T follicular helper cell (primary cell): ENCODE results near the gene DDRGK1.

Experiments
- DNase-seq: peaks from one replicate; pipeline ENCODE4 v3.0.0-alpha.2; 2020; ENCODE audit warnings: low read depth
- total RNA-seq, 2 experiments: gene quantifications; one replicate each; lab custom pipeline; 2026; lab: John Stamatoyannopoulos, UW

Gene DDRGK1
- 51.0 to 51.3 reads per million in 2 experiments for total RNA-seq

DNA sequence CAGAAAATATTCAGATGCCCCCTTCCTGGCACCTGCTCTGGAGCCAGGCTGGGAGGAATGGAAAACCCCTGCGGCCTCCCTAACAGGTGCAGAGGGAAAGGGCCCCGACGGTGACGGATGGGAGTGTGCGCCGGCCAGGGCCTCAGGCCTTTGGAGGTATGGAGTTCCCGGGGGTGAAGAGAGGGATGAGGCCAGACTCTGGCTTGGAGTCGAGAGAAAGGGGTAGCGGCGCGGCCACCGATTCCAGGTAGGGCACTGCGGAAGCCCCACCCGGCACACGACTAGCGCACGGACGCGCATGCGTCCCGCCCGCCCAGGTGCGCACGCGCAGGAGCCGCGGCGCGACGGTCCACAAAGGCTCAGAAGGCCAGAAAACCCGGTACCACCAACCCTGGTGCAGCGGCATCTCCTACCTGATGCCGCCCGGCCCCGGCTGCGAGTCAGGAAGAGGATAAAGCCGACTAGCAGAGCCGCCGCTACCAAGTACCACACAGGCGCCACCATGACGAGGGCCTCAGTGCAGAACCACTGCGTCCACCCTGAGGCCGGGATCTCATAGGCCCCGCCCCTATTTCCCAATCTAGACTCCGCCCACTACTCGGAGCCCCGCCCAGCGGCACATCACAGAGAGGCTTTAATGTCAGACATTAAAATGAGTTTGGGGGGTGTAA is at the start of gene DDRGK1:
TSS of gene DDRGK1 (minus strand) at position 559 of the 671 bp plus-strand sequence. CDS start at position 504, 55 bp downstream.
- DNase-seq: peak; percentile 81

- DNase-seq: no peak
These were observed 47.3 kb upstream of the DDRGK1 start for GRCh38 chr20:3251806-3252205.

DNA sequence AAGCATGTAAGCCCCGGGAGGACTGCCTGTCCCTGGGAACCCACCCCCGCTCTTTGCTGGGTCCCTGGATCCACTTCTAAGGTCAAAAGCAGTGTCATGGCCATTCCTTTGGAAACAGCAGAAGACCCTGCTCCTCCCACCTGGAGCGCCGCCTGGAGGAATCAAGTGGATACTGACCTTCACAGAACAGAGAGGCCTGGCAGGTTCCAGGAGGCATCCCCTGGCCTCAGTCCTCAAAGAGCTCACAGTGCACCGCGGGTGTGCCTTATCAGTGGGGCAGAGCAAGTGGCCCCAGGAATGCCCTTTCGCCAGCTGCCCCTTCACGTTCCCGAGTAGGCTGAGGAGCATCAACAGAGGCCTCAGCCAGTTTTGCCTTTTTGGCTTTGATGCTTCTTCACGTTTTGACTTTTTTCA is 45.6 kb upstream of the DDRGK1 start:
- DNase-seq: no peak

GRCh38 chr20:3248993-3249347 is 44.5 kb upstream of the DDRGK1 start:
- DNase-seq: no peak

DNA sequence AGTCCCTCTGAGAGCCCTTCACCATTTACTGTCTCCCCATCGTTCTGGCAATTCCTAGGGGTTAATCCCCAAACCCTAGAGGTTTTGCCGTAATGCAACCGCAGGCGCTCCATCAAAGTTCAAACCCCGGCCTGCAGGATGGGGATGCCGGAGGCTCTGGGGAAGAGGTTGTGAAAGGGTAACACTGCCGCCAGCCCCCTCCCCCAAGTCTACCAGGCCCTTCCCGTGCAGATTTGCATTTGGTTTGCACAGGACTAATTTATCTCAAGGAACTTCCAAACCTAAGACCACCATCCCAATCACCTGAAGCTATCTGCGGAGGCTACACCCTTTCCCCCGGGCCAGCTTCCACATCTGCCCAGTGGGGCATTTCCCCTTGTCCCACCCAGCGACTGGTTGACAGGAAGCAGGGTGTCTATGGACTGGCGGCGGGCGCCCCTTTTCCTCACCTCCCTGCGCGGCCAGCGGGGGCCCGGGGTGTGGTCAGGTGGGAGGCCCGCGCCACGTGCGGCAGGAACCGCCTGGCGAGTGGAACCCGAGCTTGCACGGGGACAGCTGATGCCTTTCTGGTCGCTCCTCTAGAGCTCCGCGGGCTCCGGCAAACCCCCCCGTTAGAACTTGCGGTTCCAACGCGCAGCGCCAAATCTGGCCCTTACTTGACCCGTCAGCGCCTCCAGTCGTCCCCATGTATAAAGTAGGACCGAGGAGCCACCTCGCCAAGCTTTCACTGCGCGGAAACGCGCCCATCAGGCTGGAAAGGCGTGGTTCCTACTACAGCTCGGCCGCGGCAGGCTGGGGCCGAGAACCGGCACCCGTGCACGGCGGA is 43.9 kb upstream of the DDRGK1 start:
- DNase-seq: no peak

- no peak for DNase-seq
These were observed 43.2 kb upstream of the DDRGK1 start for GRCh38 chr20:3247638-3248037.

- no peak for DNase-seq
These were observed 42.2 kb upstream of the DDRGK1 start for GRCh38 chr20:3246682-3247081.

DNA sequence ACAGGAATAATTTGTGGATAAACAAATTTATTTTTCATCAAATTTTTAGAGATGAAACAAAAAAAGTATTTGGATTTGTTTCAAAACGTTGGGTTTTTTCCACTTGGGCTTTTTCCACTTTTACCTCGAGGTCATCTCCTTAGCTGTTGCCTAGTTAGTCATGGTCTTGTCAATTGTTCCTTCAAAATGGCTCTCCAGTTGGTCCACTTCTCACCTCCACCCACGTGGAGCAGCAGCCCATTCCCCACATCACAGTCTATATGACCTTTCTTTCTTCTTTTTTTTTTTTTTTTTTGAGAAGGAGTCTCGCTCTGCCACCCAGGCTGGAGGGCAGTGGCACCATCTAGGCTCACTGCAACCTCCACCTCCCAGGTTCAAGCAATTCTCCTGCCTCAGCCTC is 41.2 kb upstream of the DDRGK1 start:
- DNase-seq: no peak

- no peak for DNase-seq
These were observed 40.7 kb upstream of the DDRGK1 start for GRCh38 chr20:3245156-3245555.

DNA sequence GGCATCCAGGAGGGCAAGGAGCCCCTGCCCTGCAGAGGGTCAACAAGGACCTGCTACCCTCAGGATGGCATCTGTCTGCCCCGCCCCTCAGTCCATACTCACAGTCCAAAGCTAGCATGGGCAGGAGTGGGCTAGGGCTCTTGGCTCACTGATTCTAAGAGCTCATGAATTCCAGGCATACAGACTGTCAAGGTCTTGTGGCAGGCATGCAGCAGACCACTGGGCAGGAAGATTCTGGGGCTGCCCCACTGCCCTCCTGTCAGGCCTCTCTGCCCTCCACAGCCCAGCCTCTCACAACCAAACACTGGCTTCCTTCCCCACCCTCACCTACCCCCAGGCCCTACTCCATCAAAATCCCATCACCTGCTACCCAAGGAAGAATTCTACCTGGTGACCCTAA is 40.1 kb upstream of the DDRGK1 start:
- DNase-seq: no peak

- DNase-seq: no peak
These were observed 39.4 kb upstream of the DDRGK1 start for GRCh38 chr20:3243718-3244358.

DNA sequence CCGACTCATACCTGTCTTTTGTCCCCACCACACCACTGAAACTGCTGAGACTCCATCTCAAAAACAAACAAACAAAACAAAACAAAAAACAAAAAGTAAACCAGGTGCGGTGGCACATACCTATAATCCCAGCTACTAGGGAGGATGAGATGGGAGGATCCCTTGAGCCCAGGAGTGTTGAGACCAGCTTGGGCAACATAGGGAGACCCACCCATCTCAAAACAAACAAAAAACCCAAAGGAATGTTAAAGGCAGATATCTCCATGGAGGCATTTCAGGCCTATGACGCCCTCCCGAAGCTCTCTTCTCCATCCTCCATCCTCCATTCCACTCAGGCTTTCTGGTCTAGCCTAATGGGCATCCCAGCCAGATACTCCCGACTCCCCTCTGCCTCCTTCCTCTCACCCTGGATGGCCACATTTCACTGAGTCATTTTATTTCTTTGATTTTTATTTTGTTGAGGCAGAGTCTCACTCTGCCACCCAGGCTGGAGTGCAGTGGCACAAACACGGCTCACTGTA is 37.8 kb upstream of the DDRGK1 start:
- no peak for DNase-seq

- DNase-seq: no peak
These were observed 36.4 kb upstream of the DDRGK1 start for GRCh38 chr20:3240776-3241363.

DNA sequence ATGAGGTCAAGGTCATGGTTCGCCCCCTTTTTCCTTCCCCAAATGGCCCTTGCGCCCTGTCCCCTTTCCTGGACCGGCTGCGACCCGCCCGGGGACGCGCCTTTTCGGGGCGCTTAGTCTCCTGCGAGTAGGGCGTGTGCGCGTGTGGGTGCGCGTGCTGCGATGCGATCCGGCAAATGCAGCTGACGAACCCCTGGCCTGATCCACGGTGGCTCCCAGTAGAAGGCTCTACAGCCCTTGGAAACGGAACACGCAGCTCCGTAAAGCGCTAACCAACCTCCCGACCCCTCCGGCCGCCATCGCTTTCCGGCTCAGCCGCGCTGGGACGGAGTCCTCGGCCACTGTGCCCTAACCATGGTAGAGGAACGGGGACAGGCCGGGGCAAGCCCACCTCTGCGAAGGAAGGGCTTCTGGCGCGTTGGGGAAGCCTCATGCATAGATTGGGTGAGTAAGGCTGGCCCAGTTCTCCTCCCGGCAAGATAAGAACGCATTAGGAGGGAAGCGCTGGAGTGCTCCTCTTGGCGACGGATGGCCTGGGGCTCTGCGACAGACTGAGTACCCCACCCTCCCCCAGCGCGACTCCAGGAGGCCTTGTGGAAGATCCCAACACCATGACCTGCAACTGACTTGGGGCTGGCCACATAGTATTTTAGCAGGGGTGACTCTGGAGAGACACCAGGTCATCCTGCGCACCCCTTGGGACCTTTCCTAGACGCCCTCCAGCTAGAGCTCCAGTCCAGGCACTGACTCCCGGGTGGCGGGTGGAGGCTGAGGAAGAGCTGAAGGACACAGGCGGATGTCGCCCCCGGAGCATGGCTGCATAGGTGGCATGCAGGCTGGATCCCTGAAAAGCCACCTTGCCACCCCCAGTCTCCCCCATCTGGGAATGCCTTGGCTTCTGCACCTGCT is 35.6 kb upstream of the DDRGK1 start:
- no peak for DNase-seq

DNA sequence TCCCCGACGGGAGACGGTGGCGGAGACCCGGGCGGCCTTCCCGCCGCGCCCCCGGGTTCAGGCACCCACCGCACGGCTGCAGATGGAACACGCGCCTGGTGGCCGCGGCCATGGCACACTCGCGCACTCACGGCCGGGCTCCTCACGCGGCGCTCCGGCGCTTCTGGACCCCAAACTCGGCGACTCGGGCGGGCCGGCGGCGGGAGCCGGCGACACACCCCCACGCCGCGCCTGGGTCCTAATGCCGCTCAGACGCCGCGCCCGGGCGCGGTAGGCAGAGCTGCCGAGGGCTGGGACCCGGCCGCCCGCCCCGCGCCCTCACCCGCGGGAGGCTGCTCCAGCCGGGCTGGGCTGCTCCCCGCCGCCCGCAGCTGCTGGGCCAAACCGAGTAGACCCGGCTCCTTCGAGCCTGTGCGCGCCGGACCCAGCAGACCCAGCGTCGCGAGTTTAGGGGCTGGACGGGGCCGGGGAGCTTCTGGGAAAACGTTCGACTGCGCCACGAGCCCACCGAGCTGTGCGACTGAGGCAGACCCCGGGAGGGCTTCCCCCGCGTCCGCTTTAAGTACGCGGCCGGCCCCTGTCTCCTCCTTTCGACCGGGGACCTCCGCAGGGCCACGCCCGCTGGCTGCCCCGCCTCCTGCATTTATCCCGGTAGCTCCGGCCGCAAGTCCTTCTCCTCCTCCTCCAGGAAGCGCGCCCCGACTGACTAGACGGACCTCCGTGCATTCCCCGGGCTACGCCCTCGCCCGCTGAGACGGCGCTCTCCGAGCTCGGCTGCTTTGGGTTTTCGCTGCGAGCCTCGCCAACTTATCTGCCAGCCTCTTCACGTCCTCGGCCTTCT is 34.8 kb upstream of the DDRGK1 start, which contains the start of gene SLC4A11:
TSS of gene SLC4A11 (minus strand) at position 165 of the 841 bp plus-strand sequence. CDS start at position 112, 53 bp downstream.
- DNase-seq: no peak

DNA sequence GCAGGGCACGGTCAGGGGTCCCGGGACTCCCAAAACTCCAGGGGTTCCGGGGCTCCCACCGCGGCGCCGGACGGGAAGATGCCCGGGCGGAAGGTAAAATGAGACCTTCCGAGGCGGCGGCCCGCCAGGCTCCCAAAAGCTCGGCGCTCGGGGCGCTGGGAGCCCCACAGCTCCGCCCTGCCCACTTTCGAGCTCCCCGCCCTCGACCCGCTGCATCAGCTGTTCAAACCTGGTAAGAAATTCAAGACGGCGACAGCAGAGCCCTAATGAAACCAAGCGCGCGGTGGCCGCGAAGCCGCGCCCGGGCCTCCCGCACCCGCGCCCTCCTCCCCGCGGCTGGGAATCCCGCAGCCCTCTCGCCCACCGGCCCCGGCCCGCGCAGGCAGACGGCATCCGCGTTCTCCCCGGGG is 34.1 kb upstream of the DDRGK1 start:
- DNase-seq: no peak

- no peak for DNase-seq
These were observed 33.6 kb upstream of the DDRGK1 start for GRCh38 chr20:3237958-3238615.

DNA sequence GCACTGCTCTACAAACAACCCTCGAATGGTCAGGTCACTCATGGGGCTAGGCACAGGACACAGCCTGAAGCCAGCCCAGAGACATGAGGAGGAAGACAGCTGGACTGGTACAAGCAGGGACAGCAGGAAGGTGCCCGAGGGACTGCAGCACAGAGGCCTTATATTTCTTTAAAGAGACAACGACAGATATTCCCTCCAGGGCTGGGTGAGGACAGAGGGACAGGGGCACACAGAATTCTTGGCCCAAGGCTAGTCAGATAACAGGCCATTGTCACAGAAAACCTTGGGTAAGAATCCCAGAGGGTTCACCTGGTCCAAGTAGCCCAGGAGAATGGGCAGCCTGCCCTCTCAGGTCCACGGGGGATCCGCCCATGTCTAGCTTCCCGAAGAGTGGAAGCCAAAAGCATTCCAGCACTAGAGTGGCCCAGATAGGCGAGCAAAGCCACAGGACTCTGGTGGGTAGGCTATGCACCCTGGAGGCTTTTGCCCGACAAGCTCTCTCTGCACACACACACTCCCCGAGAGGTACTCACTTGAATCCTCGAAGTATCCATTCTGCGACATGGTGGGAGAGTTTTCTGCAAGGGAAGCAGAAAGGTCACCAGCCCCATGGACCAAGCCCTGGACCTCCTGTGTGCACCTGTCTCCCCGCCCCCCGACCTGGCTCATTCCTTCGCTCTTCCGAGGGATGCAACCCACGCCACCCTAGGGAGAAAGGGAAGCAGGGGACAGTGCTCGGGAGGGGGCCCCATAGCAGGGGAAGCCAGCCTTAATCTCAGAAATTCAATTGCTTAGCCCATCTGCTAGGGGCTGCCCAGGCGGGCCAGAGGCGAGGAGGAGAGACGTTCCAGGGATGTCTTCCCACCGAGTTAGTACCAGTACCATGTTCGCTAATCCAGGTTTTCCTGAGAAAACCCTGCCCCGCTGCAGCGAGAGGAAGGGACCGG is 32.8 kb upstream of the DDRGK1 start:
- DNase-seq: no peak
